ENCODE results near the gene RPTOR.

Gene RPTOR

DNA sequence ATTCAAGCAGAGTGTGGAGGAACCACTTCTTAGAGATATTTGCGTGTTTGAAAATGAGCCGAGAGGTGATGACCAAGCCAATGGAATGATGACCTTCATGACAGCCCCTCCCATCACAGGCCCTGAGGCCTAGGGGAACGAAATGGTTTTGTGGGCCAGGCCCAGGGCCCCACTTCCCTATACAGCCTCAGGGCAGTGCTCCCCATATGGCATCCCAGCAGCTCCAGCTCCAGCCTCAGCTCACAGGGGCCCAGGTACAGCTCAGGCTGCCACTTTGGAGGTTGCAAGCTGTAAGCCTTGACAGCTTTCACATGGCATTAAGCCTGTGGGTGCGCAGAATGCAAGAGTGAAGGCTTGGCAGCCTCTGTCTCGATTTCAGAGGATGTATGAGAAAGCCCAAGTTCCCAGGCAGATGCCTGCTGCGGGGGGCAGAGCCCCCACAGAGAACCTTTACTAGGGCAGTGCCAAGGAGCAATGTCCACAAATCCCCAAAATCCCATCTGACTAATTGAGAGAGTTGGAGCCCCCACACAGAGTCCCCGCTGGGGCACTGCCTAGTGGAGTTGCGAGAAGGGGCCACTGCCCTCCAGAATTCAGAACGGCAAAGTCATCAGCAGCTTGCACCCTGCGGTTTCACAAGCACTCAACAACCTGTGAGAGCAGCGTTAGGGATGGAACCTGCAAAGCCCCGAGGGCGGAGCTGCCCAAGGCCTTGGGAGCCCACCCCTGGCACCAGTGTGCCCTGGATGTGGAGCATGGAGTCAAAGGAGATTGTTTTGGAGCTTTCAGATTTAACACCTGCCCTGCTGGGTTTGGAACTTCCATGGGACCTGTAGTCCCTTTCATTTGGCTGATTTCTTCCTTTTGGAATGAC lies 468.2 kb downstream of the RPTOR start:
- Histone ChIP-seq H3K36me3 (ENCODE audit: insufficient read depth, low read length) (no peaks in the 10 kb centered on the region), H3K4me1 (ENCODE audit: insufficient read depth, low read length) (peaks cover 11% of the 10 kb centered on the region), H4K20me1 (ENCODE audit: insufficient read depth, low read length) (no peaks in the 10 kb centered on the region), H3K4me3 (ENCODE audit: low read depth in 1 of 2, low read length in 2 of 2) (no peak overlapping the region), H3K79me2 (ENCODE audit: insufficient read depth, low read length) (no peaks in the 10 kb centered on the region), H3K27ac (ENCODE audit: low read length) (no peak overlapping the region), H3K4me2 (ENCODE audit: insufficient read depth, low read length) (no peak overlapping the region), H3K9ac (ENCODE audit: low read depth, low read length) (no peak overlapping the region), H3K27me3 (ENCODE audit: insufficient read depth, low read length, poor library complexity) (no peaks in the 10 kb centered on the region), H3K9me3 (ENCODE audit: insufficient read depth, low read length, severe bottlenecking) (no peaks in the 10 kb centered on the region), H2AFZ (ENCODE audit: low read depth, low read length) (no peak overlapping the region)
- DNase-seq (no peak), ATAC-seq (ENCODE audit: insufficient read depth, low read depth) (no peak)
- TF ChIP-seq, protein P1, sequence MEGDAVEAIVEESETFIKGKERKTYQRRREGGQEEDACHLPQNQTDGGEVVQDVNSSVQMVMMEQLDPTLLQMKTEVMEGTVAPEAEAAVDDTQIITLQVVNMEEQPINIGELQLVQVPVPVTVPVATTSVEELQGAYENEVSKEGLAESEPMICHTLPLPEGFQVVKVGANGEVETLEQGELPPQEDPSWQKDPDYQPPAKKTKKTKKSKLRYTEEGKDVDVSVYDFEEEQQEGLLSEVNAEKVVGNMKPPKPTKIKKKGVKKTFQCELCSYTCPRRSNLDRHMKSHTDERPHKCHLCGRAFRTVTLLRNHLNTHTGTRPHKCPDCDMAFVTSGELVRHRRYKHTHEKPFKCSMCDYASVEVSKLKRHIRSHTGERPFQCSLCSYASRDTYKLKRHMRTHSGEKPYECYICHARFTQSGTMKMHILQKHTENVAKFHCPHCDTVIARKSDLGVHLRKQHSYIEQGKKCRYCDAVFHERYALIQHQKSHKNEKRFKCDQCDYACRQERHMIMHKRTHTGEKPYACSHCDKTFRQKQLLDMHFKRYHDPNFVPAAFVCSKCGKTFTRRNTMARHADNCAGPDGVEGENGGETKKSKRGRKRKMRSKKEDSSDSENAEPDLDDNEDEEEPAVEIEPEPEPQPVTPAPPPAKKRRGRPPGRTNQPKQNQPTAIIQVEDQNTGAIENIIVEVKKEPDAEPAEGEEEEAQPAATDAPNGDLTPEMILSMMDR (IDR thresholded peaks at IDR 0.05; ENCODE audit: borderline replicate concordance, extremely low read depth, low read length, poor library complexity, severe bottlenecking): no peak
- no peak for TF ChIP-seq EZH2 (IDR thresholded peaks at IDR 0.05; ENCODE audit: borderline replicate concordance, low read depth, low read length, severe bottlenecking)

DNA sequence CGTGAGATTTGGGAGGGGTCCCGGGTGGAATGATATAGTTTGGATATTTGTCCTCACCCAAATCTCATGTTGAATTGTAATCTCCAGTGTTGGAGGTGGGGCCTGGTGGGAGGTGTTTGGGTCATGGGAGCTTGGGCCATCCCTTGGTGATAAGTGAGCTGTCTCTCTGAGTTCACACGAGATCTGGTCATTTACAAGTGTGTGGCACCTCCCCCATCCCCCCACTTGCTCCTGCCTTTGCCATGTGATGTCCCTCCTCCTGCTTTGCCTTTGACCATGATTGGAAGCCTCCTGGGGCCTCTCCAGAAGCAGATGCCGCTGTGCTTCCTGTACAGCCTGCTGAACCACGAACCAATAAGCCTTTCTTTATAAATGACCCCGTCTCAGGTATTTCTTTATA lies 469.0 kb downstream of the RPTOR start:
- Histone ChIP-seq H3K27me3 (ENCODE audit: insufficient read depth, low read length, poor library complexity) (no peaks in the 10 kb centered on the region), H3K4me1 (ENCODE audit: insufficient read depth, low read length) (peaks cover 19% of the 10 kb centered on the region), H3K36me3 (ENCODE audit: insufficient read depth, low read length) (no peaks in the 10 kb centered on the region), H3K9me3 (ENCODE audit: insufficient read depth, low read length, severe bottlenecking) (no peaks in the 10 kb centered on the region), H2AFZ (ENCODE audit: low read depth, low read length) (no peak overlapping the region), H3K9ac (ENCODE audit: low read depth, low read length) (no peak overlapping the region), H4K20me1 (ENCODE audit: insufficient read depth, low read length) (no peaks in the 10 kb centered on the region), H3K4me3 (ENCODE audit: low read depth in 1 of 2, low read length in 2 of 2) (no peak overlapping the region), H3K4me2 (ENCODE audit: insufficient read depth, low read length) (no peak overlapping the region), H3K27ac (ENCODE audit: low read length) (no peak overlapping the region), H3K79me2 (ENCODE audit: insufficient read depth, low read length) (no peaks in the 10 kb centered on the region)
- DNase-seq: no peak
- no peak for ATAC-seq (ENCODE audit: insufficient read depth, low read depth)
- TF ChIP-seq EZH2 (IDR thresholded peaks at IDR 0.05; ENCODE audit: borderline replicate concordance, low read depth, low read length, severe bottlenecking): no peak
- TF ChIP-seq, protein P1 (IDR thresholded peaks at IDR 0.05; ENCODE audit: borderline replicate concordance, extremely low read depth, low read length, poor library complexity, severe bottlenecking): no peak

DNA sequence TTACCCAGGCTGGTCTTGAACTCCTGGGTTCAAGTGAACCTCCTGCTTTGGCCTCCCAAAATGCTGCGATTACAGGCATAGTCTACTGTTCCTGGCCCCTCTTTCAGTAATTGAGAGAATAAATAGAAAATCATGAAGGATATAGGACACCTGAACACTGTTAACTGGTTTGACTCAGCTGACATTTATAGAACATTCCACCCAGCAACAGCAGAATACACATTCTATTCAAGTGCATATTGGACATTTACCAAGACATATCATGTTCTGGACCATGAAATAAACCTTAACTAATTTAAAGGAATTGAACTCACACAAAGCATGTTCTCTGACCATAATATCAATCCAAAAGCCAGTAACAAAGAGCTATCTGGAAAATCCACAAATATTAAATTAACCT lies 470.5 kb downstream of the RPTOR start:
- DNase-seq (no peak), ATAC-seq (ENCODE audit: insufficient read depth, low read depth) (no peak)
- Histone ChIP-seq H3K9me3 (ENCODE audit: insufficient read depth, low read length, severe bottlenecking) (no peaks in the 10 kb centered on the region), H3K36me3 (ENCODE audit: insufficient read depth, low read length) (no peaks in the 10 kb centered on the region), H3K27me3 (ENCODE audit: insufficient read depth, low read length, poor library complexity) (no peaks in the 10 kb centered on the region), H3K4me2 (ENCODE audit: insufficient read depth, low read length) (no peak overlapping the region), H3K79me2 (ENCODE audit: insufficient read depth, low read length) (no peaks in the 10 kb centered on the region), H2AFZ (ENCODE audit: low read depth, low read length) (no peak overlapping the region), H3K9ac (ENCODE audit: low read depth, low read length) (no peak overlapping the region), H4K20me1 (ENCODE audit: insufficient read depth, low read length) (no peaks in the 10 kb centered on the region), H3K4me3 (ENCODE audit: low read depth in 1 of 2, low read length in 2 of 2) (no peak overlapping the region), H3K4me1 (ENCODE audit: insufficient read depth, low read length) (peaks cover 28% of the 10 kb centered on the region), H3K27ac (ENCODE audit: low read length) (no peak overlapping the region)
- TF ChIP-seq, protein P1 (IDR thresholded peaks at IDR 0.05; ENCODE audit: borderline replicate concordance, extremely low read depth, low read length, poor library complexity, severe bottlenecking): no peak
- TF ChIP-seq EZH2 (IDR thresholded peaks at IDR 0.05; ENCODE audit: borderline replicate concordance, low read depth, low read length, severe bottlenecking): no peak
